GM18858 (cell line): ENCODE measurements around the gene SLC30A7.

Source experiments
- ATAC-seq: cut with Tn5 transposase; IDR thresholded peaks from one replicate; pipeline ENCODE4 v1.9.1; 2021; ENCODE audit not compliant: unreplicated experiment

The SLC30A7 gene

DNA sequence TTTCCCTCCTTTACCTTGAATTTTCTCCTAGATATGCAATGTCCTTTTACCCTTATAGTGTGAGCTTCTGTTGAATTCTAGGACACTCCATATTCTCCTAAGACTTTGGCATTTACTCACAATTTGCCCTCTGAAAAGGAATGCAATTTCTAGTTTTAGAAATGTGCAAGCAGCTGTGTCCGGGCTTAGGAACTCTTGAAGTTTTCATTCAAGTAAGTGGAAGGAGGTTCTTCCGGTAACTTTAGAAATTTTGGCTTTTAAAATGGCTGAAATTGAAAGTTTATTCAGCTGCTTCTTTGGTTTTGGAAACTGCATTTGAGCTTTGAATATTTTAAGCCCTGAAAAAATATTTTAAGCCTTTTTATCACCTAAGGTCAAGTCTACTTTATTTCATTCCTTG lies 73.4 kb downstream of the SLC30A7 start:
- ATAC-seq = no peak

DNA sequence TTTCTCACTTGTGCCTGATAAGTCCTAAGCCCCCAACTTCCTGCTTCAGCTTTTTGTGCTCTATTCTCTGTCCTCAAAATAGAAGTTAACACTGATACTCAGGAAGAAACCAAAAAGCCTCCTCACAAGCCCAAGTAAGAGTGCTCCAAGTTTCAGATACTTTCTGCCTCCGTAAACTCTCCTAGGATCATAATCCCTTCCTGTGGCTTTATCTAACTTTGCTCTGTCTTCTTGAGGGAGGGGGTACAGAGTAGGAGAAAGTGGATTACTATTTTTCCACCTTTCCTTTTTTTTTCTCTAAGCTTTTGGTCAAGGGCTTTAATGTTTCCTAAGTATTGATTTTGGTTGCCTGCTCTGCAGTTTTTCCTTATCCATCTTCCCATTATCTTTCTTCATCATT lies 75.1 kb downstream of the SLC30A7 start:
- no peak for ATAC-seq

DNA sequence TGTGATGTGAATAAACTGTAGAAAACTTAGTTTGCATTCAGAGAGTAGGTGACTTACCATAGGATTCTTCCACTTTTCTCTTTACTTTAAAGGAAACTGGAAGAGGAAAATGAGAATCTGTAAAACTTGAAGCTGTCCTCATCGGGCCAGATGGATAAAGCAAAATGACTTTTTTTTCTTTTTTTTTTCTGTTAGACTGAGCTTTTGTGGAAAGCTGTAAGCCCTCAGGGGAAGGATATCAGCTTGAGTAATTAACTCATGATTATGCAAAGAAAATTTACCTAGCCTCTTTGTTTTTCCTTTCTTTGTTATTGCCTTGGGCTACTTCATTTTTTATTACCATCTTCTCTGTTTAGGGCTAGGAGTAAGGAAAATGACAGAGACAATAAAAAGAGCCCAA lies 76.3 kb downstream of the SLC30A7 start:
- no peak for ATAC-seq

DNA sequence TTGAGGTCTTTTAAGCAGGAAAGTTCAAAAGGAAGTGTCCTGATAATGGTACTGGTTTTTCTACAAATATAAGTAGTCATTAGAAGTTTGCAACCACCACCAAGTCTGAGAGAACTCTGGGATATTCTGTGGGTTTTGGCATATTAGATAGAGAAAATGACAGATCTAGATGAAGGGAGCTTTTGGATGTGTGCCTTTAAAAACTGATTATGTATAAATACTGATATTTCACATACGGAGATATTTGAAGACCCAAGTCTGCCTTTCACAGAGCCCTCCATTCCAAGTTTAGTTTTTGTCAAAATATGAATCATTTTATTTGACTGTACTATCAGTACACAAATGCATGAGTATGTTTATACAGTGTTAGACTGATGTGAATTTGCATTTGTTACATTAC lies 81.0 kb downstream of the SLC30A7 start:
- no peak for ATAC-seq

DNA sequence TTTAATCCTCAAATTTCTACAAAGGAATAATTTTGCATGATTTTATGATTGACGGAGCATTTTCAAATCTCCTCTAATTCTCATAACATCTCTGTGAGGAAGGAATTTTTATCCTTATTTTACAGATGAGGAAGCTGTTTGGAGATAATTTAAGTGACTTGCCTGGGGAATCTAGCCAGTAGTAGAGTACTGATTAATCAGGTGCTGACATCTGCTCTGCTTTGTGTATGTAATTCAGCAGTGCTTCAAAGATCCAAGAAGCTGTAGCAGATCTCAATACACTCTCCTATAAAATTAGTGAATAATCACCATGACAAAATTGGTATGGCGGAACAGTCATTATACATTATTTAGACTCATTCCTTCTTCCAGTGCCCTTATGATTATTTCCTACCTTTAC lies 83.7 kb downstream of the SLC30A7 start:
- no peak for ATAC-seq

DNA sequence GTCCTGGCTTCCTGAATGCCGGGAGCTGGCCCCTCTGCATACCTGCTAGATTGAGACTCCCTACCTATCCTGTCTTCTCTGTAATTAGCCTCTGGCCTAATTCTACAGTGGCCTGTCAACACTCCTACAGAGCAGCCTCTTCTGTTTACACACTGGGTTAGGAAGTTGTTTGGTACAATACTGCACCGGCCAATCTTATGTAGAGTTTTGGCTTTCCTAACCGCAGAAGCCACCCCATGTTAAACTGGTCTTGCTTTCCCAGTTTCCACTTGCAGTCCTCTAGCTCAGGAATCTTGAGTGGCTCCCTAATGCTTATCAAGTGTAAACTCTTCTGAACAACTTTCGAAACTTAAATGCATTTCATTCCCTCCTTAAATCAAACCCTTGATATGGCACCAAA lies 86.9 kb downstream of the SLC30A7 start:
- no peak for ATAC-seq

DNA sequence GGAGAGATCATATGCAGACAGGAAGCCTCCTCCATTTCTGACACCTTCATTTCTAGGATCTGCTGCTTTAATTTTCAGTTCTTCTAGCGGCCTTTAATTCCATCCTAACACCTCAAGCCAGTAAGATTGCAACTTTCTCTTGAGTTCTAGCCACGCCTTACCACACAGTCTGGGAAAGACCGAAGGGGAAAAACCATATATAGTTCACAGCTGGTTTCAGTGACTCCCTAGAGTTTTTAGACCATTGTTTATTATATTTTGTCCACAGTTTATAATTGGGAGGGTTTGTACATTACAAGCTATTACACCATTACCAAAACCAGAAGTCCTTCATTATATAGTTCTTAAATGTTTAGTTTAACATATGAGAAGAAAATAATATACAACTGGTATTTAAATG lies 92.2 kb downstream of the SLC30A7 start:
- no peak for ATAC-seq

DNA sequence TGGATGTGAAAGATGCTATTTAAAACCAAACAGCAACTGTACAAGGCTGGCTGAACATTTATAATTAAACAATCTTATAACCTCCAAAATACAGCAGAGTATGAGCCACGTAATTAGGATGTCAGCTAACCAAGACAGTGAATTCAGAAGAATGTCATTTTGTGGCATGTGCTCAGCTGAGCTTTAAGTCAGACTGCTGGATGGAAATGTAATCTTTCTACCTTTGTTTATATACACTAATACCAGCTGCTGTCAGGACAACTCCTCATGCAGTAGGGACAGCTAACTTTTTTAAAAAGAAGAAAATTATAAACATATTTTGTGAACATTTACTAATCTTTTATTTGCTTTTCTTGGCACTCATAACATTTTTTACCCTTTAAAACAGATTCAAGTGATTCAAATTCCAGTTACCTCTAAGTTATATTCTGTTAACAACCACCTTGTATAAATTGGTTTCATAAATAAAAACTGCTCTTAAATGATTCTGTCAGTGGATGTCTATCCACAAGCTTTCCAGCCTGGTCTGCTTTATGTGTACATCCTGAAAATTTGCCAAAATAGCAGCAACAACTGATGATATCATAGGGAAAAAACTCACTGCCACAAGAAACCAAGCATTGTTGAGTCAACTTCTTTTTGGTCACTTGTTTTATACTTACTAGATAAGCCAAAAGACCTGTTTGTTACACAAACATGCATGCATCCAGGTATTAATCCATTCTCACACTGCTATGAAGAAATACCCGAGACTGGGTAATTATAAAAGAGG lies 93.6 kb downstream of the SLC30A7 start:
- no peak for ATAC-seq

DNA sequence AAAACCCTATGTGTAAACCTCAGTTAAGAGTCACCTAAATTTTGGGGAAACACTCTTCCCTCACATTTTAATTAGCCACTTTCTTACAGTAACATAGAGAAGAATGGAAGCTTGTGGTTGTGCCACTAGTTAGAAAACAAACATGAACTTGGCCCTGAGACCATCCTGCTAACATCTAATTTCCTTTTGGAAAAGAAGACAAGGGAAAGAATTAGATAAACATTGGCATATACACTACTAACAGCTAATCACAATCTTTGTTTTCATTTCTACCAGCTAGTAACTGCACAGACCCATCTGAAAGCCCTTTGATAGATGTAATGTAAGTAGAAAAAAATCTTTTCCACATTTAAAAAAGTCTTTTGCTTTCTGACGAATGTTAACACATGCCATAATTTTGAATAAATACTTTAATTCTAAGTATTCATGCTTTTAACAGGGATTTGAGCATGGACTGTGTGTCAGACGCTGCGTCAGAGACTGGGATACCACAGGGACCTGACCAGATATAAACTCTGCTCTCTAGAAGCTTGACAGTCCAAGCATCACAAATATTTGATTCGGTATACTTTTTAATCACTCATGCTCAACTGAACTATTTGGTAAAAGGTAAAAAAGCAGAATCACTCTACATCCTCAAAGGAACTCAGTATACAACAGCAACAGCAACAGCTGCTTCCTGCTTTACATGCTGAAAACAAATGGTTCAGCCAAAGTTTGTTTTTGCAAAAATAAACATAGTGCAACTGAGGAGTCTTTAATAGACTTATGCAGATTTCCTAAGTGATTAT lies 99.5 kb downstream of the SLC30A7 start:
- no peak for ATAC-seq

DNA sequence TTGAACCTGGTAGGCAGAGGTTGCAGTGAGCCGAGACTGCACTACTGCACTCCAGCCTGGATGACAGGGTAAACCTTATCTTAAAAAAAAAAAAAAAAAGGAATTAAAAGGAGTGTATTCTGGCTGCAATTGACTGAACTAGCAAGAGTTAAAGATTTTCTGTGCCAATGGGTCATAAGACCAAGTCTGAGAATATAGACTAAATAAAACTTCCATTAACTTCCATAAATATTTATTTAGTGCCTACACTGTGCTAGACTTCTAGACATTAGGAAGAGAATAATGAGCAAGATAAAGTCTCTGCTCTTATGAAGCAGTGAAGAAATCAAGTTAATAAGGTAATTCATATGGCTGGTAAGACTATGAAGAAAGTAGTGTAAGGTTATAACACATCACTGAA lies 102.5 kb downstream of the SLC30A7 start:
- no peak for ATAC-seq

DNA sequence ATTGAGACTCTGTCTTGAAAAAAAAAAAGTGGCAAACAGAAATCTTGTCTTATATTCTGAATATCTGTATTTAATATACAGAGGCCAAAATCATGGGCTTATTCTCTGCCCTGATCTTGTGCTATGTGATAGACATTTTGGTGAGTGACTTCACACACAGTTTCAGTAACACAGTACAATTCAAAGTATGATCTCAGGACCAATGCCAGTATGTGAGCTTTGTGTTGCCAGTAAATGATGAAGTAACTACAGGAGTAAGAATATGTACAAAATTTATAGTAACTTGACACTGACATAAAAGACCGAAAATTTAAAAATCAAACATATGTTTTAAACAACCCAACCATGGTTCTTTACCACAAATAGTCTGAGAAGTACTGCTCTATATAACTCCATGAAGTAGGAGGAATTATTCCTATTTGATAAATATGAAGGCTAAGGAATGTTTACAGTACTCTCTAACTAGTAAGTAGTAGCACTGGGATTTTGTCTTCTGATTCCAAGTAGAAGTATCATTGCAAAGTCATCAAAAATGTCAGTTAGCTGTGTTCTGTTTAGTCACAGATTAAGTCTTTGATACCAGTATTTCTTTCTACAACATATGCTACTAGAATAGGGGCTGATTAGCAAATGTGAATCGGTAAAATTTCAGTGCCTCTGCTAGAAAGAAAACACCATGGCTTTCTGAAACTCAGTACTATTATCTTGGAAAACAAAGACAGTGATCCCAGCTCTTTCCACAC lies 104.4 kb downstream of the SLC30A7 start:
- ATAC-seq = no peak

DNA sequence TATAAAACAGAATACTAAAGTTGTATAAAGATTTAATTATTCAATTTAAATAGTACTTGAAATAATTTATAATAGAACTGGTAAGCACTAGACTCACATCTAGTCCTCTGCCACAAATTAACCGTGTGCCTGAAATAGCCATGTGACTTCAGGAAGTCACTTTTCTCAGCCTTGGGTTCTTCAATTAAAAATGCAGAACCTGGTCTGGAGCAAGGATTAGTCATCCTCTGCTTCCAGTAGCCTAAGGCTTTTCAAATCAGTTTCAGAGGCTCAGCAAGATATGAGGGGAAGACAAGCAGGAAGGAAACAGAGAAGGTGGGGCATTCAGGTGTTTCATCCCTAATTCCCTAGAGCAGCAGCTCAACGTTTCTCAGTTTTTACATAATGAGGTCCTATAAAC lies 106.7 kb downstream of the SLC30A7 start:
- no peak for ATAC-seq

DNA sequence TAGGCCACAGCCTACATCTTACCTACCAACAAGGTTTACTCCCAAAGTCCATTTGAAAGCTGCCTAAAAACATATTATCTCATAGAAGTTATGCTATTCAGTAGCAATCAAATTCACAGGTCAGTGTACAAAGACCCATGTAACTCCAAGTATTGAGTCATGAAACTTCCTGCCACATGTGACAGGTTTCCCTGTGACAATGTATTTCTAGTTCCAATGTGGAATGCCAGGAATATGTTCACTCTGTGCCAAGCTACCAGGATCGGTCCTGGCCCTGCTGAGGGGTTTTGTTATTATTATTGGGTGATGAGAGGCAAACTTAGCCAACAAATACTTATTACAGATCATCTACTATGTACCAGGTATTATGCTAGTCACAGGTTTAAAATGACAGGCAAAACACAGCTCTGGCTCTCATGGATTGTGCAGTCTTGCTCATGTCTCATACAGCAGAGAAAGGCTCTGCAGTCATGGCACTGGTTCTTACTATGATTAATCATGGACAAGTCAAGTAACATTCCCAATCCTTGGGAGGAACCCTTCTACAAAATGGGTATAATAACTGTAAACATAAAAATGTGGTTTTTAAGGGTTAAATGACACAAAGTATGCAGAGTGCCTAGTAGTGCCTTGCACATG lies 107.2 kb downstream of the SLC30A7 start:
- ATAC-seq = no peak

DNA sequence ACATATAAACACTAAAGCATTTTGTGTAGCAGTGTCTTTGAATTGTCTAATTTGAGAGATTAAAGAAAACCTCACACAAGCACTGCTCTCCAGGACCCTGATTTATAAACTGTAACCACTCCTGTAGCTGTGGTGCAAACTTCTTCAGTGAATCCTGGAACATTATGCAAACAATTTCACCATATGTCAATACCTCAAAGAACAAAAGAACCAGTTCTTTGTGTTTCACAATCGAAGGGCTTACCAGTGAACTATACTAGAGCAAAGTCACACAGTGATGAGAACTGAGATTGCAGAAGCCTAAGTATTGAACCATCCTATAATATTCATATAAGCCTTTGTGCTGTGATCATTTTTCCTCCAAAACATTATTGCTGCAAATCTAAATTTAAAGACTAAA lies 108.2 kb downstream of the SLC30A7 start:
- no peak for ATAC-seq

DNA sequence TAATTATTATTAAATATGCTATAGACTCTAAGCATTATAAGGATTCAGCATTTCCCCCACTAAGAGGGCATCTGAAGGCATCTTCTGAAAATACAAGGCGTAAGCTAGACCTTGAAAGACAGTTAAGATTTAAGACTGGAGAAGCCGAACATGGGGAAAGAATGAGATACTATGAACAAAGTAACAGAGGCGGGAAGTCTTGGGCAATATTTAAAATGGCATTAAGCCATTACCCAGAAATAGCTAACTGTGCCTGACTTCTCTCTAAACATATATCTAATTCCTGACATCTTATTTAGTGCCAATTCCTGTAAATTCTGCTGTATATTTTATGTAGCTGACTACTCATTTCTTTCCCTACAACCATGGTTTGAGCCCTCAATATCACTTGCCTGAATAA lies 108.8 kb downstream of the SLC30A7 start:
- ATAC-seq = no peak

DNA sequence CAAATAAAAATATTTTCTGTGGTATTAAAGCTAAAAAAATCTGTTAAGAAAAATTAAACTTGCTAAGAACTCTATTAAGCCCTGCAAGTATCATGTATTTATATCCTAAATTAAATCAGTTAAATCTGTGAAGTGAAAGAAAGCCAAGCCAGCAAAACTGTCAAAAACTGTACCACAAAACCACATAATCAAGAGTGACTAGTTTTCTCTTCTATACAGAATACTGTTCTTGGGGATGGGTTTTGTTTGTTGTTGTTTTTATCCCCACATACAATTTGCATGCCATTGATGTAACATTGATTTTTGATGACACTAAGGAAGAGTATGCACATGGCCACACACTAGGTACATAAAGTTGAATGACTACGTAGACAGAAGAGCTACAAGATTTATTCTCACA lies 109.3 kb downstream of the SLC30A7 start:
- no peak for ATAC-seq

DNA sequence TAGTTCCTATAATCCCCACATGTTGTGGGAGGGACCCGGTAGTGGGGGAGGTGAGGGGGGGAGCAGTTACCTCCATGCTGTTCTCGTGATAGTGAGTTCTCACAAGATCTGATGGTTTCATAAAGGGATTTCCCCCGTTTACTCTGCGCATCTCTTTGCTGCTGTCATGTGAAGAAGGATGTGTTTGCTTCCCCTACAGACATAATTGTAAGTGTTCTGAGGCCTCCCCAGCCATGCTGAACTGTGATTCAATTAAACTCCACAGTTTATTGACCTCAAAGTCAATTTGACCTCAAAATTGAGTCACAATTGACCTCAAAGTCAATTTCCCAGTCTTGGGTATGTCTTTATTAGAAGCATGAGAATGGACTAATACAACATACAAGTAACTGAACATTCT lies 110.0 kb downstream of the SLC30A7 start:
- no peak for ATAC-seq

DNA sequence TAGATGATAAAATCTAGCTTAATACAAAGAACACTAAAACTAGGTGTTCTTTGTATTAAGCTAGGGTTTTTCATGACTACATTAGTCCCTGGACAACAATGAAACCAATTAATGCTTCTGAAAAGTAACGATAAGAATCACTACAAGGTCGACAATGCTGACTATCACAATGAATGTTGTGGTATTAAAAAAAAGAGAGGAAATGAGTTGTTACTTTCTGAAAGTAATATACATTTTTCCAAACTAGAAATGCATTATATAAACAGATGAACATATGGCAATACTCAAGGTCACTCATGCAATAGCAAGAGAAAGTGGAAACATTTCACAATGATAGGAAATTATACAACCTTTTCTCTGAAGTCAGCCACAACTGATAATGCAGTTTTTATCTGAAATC lies 110.7 kb downstream of the SLC30A7 start:
- no peak for ATAC-seq

DNA sequence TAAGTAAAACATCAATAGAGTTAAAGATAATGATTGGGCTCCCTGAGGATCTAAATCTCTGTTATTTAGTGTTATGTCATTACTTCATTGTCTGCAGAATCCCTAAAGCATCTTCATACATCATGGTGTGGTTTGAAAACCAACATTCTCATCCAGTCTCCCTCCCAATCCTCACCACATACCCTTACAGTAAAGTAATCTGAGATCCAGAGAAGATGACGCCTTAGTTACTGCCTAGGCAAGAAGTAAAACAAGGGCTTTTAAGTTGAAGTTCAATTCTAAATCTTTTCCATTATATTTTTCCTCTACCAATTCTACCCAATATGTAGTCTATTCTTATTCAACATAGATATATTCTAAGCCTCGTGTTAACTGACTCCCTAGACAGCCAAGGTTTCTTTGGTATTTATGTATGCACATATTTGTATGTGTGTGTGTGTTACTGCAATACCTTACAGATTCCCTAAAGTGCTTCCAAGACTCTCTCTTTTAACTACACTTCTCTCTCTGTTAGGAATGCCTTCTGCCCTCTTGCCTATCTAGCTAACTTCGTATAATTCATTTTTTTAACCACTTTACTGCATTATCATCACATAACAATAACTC lies 112.4 kb downstream of the SLC30A7 start:
- no peak for ATAC-seq

DNA sequence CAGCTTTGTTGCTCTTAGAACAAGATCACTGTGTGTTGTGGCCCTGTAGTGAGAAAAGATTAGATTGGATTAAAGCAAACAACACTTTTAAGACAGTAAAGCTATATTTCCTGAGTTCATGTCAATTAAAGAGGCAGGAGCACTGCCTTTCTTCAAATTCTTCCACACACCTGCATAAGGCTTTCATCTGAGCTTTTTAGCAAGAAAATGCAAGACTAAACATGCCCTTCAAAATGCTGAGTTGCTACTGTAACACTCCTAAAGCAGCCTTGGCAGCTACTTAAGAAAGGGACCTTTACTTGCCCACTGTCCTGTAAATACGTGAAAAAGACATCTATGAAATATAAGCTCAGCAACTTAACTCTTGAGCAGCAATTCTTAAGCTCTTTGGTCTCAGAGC lies 117.9 kb downstream of the SLC30A7 start:
- no peak for ATAC-seq

DNA sequence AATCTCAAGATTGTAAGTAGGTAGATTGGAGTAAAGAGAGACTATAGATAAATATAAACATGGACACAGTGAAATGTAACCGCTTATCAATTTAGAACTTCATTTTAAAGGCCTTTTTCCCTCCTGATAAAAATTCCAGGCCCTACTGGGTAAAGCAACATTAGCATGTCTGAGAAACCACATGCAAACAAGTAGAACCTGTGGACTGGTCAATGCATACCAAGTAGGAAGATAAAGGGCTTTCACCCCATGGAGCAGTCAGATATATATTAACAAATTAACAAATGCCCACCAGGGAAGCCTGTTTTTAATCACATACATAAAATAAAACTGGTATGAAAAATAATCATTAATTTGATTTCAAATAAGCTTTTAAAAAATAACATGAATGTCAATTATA lies 121.6 kb downstream of the SLC30A7 start:
- no peak for ATAC-seq
